KOPT-K1 (cell line): ENCODE measurements around the gene PDZRN3.

ENCODE experiments used
- H3K27ac ChIP-seq: fragments of 200-600 bp; sonication (generic); 2 replicates; pipeline ENCODE4 v1.5.1; 2016; ENCODE audit warnings: antibody characterized with exemption, mild to moderate bottlenecking, low read depth, low read length; ENCODE audit not compliant: poor library complexity, severe bottlenecking
- H3K36me3 ChIP-seq: fragments of 200-600 bp; sonication (generic); 2 replicates; pipeline ENCODE4 v1.5.1; 2017; ENCODE audit warnings: antibody characterized with exemption, mild to moderate bottlenecking, low read length, moderate library complexity; ENCODE audit not compliant: insufficient read depth
- H3K9me3 ChIP-seq: fragments of 200-600 bp; sonication (generic); 2 replicates; pipeline ENCODE4 v1.5.1; 2017; ENCODE audit warnings: antibody characterized with exemption, low read length, mild to moderate bottlenecking; ENCODE audit not compliant: insufficient read depth, poor library complexity, severe bottlenecking

The PDZRN3 gene

DNA sequence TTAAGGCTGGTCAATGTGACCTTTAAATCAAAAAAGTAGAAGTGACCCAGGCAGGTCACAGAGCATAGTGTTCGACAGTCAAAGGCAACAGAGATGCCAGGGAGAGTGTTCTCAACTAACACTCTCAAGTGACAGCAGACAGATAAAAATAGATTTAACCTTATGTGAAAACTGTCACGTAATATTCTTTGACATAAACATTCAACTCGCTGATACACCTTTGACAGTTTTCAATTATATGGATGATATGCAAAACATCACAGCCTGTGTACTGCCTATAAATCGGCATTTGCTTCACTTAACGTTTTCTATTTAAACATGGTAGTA is 15.5 kb downstream of the PDZRN3 start:
- Histone ChIP-seq H3K27ac (no peak overlapping the region), H3K36me3 (no peaks in the 10 kb centered on the region), H3K9me3 (no peaks in the 10 kb centered on the region)

DNA sequence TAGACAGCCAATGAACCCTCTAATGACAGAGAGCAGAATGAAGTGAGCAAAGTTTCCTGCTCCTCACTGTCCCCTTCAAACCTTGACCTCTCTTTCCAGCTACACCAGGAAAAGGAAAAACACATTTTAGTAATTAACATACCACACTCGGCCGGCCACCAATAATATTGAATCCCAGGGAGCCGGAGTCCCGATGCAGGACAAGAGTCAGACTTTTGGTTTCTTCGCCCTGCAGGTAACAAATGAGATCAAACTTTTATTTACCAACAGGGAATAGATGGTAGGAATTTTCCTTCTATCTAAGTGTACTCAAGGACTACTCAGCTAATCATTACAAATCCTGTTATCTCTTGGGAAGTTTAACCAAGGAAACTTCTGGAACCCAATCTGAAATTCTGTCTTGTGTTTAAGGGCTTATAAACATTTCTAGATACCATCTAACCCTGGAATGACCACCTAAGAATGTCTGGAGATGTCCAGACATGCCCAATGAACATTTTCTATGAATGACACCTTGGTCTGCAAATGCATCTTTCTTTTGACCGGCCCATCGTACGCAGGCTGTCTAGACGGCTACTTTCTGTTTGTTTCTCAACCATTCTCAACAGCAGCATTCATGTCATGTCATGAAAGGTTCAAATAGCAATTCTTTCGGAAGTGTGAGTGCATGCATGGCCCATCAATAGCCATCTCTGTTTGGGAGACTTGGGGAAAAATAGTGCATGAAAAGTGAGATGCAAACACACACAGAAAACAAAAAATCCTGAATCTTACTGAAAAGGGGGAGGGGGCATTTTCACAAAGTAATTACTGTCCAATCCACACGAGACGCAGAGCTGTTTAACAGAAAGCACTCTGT is 16.1 kb downstream of the PDZRN3 start:
- Histone ChIP-seq H3K36me3 (no peaks in the 10 kb centered on the region), H3K9me3 (no peaks in the 10 kb centered on the region), H3K27ac (no peak overlapping the region)

DNA sequence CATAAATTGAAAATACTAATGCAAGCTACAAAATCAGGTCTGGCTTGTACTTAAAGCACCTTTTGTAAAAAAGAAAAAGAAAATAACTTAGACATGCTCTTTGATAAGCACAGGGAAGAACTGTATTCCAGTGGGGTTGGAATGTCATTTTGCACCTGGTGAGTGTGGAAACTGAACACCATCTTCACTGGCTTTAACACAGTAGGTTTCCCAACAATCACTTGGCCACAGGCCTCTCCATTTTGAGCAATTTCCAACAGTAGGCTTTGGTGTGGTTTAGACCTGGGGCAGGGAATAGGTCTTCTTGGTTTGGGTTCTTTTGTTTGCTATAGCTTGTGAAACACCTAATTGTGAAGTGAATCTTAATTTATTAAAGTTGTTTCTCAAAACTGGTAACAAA is 18.9 kb downstream of the PDZRN3 start:
- Histone ChIP-seq H3K36me3 (no peaks in the 10 kb centered on the region), H3K27ac (no peak overlapping the region), H3K9me3 (no peaks in the 10 kb centered on the region)

DNA sequence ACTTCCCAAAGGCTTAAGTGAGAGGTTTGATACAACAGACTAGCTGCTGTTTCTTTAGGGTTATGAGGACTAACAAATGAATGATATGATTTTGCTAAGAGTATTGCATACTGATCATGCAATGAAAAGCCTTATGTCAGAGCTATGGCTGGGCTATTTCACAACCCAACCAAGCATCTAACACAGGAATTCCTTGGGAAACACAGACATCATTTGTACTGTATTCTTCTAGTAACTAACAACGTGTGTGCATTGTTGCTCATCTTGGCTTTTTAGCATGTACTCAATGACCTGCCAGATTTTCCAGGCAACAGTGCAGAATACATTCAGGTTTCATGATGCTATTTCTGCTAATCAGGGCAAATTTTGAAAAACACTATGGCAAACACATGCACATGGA is 19.3 kb downstream of the PDZRN3 start:
- Histone ChIP-seq H3K36me3 (no peaks in the 10 kb centered on the region), H3K27ac (no peak overlapping the region), H3K9me3 (no peaks in the 10 kb centered on the region)

DNA sequence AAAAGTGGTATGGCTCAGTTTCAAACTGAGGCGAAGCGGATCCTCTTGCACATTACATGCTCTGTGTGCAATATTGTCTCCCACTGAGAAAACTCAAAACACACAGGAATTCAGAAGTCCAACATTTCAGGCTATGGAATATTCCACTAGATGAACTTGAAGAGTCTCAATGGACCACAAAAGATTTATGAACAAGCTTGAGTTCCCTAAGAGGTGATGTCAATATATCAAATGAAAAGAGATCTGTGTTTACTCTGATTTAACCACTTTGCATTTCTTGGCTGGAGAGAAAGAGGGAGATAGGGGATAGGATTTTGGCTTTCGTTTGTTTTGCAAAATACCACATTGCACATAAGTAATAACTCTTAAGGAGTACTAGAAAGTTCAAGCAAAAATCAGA is 20.3 kb downstream of the PDZRN3 start:
- Histone ChIP-seq H3K36me3 (no peaks in the 10 kb centered on the region), H3K9me3 (no peaks in the 10 kb centered on the region), H3K27ac (no peak overlapping the region)

DNA sequence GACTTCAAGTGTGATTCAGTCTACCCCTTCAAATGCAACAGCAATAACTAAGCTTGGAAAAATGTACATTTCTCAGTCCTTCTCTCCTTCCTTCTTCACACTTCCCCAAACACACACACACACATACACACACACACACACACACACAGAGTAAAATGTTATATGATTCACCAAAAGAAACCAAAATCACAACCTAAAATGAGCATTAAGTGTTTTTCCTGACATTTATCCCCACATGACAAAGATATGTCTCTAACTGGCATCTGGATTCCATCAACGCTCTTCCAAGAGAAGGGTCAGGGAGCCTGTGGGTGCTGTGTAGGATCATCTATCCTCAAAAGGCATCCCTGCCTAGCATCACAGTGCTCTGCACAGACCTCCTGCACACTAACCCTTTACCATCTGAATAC is 21.0 kb downstream of the PDZRN3 start:
- no peaks in the 10 kb centered on the region for H3K36me3 ChIP-seq
- no peak overlapping the region for H3K27ac ChIP-seq
- no peaks in the 10 kb centered on the region for H3K9me3 ChIP-seq

DNA sequence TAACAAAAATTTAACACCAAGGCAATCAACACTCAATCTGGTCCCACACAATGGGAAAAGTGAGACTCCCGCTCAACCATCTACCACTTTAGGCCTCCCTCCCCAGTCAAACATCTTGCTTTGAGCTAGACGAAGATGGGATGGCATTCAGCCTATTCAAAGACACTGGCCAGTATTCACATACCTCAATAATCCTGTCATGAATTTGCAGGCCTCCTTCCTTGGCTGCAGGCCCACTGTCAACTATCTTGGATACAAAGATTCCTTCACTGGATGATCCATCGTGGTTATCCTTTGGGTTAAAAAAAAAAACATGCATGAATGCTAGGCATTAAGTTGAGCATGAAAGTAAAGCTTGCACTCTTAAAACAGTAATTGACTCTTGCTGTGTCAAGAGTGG is 22.6 kb downstream of the PDZRN3 start:
- no peaks in the 10 kb centered on the region for H3K9me3 ChIP-seq
- no peaks in the 10 kb centered on the region for H3K36me3 ChIP-seq
- no peak overlapping the region for H3K27ac ChIP-seq

DNA sequence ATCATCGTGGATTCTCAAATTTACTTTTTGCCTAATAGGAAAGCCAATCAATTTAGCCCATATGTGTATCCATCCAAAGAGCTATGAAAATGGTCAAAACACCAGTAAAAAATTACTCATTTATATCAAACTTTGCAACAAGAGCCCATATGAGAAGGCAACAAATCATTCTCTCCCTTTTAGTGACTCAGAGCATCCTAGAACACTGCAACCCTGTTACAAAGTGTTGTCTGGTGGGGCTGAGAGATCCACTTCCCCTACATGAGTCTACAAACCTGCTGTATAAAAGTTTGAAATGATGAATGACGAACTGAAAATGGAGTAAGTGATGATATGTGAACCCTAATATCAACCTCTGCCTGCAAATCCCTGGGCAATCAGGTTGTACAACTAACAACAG is 23.3 kb downstream of the PDZRN3 start:
- Histone ChIP-seq H3K9me3 (no peaks in the 10 kb centered on the region), H3K36me3 (no peaks in the 10 kb centered on the region), H3K27ac (no peak overlapping the region)

DNA sequence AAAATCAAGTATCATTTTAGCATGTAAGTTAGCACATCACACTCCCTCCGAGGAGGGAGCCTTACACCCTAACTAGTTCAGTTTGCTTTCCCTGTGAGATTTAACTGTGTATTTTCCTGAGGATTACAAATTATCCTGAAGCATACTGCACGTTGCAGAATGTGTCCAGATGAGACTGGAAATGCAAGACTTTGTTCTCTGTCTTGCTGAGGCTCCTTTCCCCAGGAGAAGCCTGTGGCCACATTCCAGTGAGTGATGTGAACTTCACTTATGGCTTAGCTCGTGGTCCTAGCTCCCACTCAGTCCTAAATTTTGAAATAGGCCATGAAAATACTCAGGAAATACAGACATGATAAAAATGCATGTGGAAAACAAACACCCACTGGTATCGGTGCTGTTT is 23.7 kb downstream of the PDZRN3 start:
- H3K9me3 ChIP-seq, result no peaks in the 10 kb centered on the region
- H3K36me3 ChIP-seq, result no peaks in the 10 kb centered on the region
- H3K27ac ChIP-seq, result no peak overlapping the region

DNA sequence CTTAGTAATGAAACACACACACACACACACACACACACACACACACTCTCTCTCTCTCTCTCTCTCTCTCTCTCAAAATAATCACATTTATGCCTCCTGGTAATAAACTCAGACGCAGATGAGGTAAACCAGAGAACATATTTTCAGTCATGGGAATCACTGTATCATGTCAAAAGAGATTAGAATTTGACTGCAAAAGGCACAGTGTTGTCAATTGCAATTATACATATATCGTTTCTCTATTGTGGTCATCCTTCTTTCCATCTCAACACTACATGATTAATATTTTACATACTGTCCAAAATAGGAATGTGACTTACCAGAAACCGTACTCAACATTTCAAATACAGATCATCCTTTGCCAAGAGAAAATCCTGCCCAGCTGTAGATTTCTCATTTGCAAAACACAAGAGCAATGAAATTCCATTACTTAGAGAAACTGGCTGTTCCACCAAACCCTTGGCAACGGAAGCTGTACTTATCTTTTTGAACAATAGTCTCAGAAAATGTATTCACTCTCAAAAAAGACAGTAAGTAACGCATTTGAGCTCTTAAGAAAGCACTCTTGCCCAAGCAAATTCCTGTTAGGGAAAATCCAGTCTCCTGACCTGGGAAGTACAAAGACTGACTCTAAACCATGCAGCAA is 24.3 kb downstream of the PDZRN3 start:
- no peaks in the 10 kb centered on the region for H3K9me3 ChIP-seq
- no peaks in the 10 kb centered on the region for H3K36me3 ChIP-seq
- no peak overlapping the region for H3K27ac ChIP-seq

DNA sequence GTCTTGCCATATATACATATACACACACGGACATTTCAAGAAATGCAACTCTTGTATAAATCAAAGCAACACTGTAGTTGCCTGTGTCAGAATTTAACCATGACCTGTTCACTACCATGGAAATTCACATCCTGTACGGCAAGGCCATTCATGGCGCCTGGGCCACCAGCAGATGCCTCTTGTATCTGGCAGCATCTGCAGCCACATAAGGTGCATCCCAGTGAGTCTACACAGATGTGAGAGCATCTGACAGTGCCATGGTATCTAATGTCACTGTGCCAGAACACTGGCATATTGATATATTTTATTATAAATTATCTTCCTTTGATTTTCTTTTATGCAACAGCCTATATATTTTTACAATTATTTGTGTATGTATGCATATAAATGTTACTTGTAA is 25.1 kb downstream of the PDZRN3 start:
- Histone ChIP-seq H3K9me3 (no peaks in the 10 kb centered on the region), H3K36me3 (no peaks in the 10 kb centered on the region), H3K27ac (no peak overlapping the region)

DNA sequence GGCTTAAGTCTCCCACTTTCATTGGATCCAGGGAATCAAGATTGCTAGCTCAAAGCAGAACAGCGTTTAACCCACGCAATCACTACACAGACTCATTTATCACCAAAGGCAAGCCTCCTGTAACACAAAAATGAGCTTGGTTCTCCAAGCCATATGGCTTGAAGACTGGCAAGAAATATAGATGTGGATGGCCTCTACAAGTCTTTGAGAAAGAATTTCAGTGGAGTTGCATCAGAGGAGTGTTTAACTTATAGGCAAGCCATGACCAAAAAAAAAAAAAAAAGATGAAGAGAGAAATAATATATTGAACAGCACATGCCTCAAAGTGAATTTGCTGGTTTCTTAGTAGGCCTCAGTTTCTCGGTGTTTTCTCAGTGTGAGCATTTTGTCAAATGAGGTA is 27.3 kb downstream of the PDZRN3 start:
- no peak overlapping the region for H3K27ac ChIP-seq
- H3K9me3 ChIP-seq, result no peaks in the 10 kb centered on the region
- no peaks in the 10 kb centered on the region for H3K36me3 ChIP-seq

DNA sequence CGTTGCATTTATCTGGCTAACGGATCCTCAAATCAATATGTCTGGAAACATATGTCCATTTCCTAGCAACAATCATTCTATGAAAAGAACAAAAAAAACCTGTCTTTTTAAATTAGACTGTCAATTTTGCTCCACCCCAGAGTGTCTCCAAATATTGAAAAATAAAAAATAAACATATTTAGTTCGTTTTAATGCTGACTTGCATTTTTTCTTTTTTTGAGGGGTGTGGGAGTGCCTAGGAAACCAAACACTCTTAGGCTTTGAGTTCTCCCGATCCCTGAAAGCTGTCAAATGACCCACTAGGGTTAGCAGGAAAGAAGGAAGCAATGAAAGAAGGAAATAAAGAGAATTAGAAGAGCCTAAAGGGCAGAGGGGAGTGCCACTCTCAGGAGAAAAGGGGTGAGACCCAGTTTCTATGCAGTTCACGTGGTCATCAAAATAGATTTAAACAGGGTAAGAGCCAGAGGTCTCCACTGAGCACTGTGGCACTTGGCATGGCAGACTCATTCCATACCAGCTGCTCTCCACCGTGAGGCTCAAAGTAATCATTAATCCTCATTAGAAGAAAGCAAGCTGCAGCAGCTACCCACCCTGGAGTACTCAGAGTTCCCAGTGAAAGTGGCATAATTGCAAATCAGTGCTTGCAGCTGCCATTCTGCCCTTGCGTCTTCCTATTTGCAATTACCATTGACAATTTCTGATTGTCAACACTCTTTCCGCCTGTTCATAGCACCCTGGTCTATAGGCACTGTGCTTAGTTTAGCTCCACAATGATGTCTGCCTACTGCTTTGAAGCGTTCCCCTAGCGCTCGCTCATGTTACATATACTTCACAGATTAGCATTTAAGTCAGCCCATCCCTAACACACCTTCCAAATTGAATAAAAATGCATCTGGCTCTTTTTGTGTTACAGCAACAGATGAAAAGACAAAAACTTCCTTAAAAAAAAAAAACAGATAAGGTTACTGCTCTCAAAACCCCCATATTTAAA is 32.3 kb downstream of the PDZRN3 start:
- Histone ChIP-seq H3K36me3 (no peaks in the 10 kb centered on the region), H3K9me3 (no peaks in the 10 kb centered on the region), H3K27ac (no peak overlapping the region)

DNA sequence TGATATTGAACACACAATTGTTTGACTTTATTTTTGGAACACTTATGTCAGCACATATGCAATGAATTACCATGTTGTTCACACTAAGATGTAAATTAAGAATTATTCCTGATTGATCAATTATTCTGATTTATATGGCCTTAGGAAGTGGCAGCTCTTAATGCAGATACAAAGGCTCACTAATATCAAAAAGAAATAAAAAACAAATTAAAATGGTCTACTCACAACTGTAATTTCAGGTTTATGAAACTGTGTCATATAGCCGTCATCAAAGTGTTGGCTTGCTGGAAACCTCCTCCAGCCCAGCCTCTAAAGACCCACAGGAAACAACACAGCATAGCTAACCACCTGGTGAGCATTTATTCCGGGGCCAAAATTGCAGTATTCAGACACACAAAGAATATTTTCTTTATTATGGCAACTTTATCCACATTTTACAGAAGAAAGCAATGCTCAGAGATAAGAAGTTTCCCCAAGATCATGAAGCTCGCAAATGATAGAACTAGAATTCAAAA is 33.4 kb downstream of the PDZRN3 start:
- no peaks in the 10 kb centered on the region for H3K36me3 ChIP-seq
- no peaks in the 10 kb centered on the region for H3K9me3 ChIP-seq
- no peak overlapping the region for H3K27ac ChIP-seq

DNA sequence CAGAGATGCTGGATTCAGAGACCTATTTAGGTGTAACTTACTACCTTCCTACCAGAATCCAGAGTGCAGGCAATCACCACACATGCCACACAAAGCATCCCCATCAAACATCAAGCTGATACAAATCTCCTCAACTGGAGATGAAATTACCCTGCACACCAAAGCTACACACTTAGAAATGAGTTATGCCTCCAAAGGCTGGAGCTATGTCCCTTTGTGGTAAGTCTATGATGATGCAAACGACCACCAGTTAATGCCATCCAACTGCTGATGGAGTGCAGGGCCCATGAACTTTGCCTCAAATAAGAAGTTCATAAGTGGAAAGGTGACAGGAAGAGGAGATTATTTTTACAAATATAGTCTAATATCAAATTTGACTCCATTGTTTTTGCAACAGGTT is 38.1 kb downstream of the PDZRN3 start:
- no peaks in the 10 kb centered on the region for H3K36me3 ChIP-seq
- H3K9me3 ChIP-seq, result no peaks in the 10 kb centered on the region
- H3K27ac ChIP-seq, result no peak overlapping the region
